K562 (cell line): ENCODE measurements around the gene PTBP2. TPM values are rescaled to one million over a fixed set of nuclear protein-coding genes. Genes with fewer than 3 reads are reported as not detected.

ENCODE experiments used
- ATAC-seq: fragments of 200-7000 bp; cut with Tn5 transposase; 3 replicates; pipeline ENCODE4 v1.9.1; 2020; ENCODE audit warnings: moderate library complexity
- BruUV-seq: library from RNA; stranded (reverse); fragments of 400-500 nt; replicated peaks from 2 replicates; lab custom pipeline; 2021; lab: Mats Ljungman, UMichigan
- CTCF ChIA-PET: fragments of 300-600 bp; formaldehyde crosslinking; extraction: SDS; loops from one replicate; lab custom pipeline; 2021; ENCODE audit warnings: low intra/inter-chr PET ratio; lab: Yijun Ruan, JAX
- POLR2A ChIA-PET: fragments of 300-600, 350-650 bp; sonication (Branson Sonifier 250); formaldehyde crosslinking; extraction: SDS; loops from one replicate; lab custom pipeline; 2021; ENCODE audit warnings: antibody characterized with exemption, inconsistent platforms; lab: Yijun Ruan, JAX
- DNase-seq, 4 experiments: peaks; one replicate each; pipeline versions ENCODE4 v3.0.0 to v3.0.0-alpha.2; 2011 to 2018; ENCODE audit warnings: low spot score in 3 of 4, mixed read lengths in 3 of 4; ENCODE audit errors: extremely low read depth in 1 of 4
- FAIRE-seq: peaks from 2 replicates; lab custom pipeline; 2011; peaks lifted over from hg19 to GRCh38; lab: Jason Lieb, UNC
- H2AFZ ChIP-seq: 2 replicates; pipeline ENCODE4 v1.6.0; 2011; ENCODE audit warnings: low read depth, low read length, control low read depth, inconsistent platforms
- H3K27ac ChIP-seq: fragments of 200-600 bp; 3 replicates; pipeline ENCODE4 v1.8.0; 2011; ENCODE audit warnings: low read depth, mild to moderate bottlenecking, control low read depth, inconsistent platforms, low read length, moderate library complexity, mixed read lengths; ENCODE audit errors: extremely low read depth
- H3K27me3 ChIP-seq, 2 experiments: fragments of 300-600 bp in 1 of 2; 2 replicates in 1 of 2; 3 replicates in 1 of 2; pipeline versions ENCODE4 v1.6.0 to v1.8.0; 2011; ENCODE audit warnings: inconsistent platforms in 2 of 2, low read length in 2 of 2, mild to moderate bottlenecking in 1 of 2, mixed read lengths in 1 of 2, moderate library complexity in 1 of 2; ENCODE audit not compliant: control insufficient read depth in 2 of 2, insufficient read depth in 2 of 2
- H3K36me3 ChIP-seq: fragments of 300-600 bp; 3 replicates; pipeline ENCODE4 v1.8.0; 2011; ENCODE audit warnings: mild to moderate bottlenecking, low read length, inconsistent platforms; ENCODE audit not compliant: control insufficient read depth, insufficient read depth
- H3K4me1 ChIP-seq, 2 experiments: fragments of 200-600 bp in 1 of 2; replicated peaks in 1 of 2; 2 replicates in 1 of 2; 3 replicates in 1 of 2; pipeline versions ENCODE4 v1.5.1 to v1.8.0; 2011; ENCODE audit warnings: inconsistent platforms in 2 of 2, low read length in 2 of 2, mild to moderate bottlenecking in 1 of 2, mixed read lengths in 1 of 2, moderate library complexity in 1 of 2; ENCODE audit not compliant: control insufficient read depth in 2 of 2, insufficient read depth in 2 of 2
- H3K4me2 ChIP-seq: 2 replicates; pipeline ENCODE4 v1.6.1; 2011; ENCODE audit warnings: low read length, control low read depth, inconsistent platforms, mixed read lengths; ENCODE audit not compliant: insufficient read depth
- H3K4me3 ChIP-seq: fragments of 200-600 bp; sonication (generic), shearing (Covaris generic); 2 replicates; pipeline ENCODE4 v1.5.1; 2016; ENCODE audit warnings: control low read depth, inconsistent platforms
- H3K79me2 ChIP-seq: fragments of 200-600 bp; 3 replicates; pipeline ENCODE4 v1.8.0; 2011; ENCODE audit warnings: low read length, inconsistent platforms; ENCODE audit not compliant: control insufficient read depth, insufficient read depth
- H3K9ac ChIP-seq, 2 experiments: 2 replicates each; pipeline versions ENCODE4 v1.6.0 to v1.6.1; 2011; ENCODE audit warnings: low read depth in 2 of 2, low read length in 2 of 2, control low read depth in 1 of 2, inconsistent platforms in 1 of 2, mild to moderate bottlenecking in 1 of 2, mixed read lengths in 1 of 2; ENCODE audit not compliant: insufficient read depth in 1 of 2
- H3K9me1 ChIP-seq: one replicate; pipeline ENCODE4 v1.6.0; 2011; ENCODE audit warnings: inconsistent platforms, mild to moderate bottlenecking, low read length, moderate library complexity; ENCODE audit not compliant: control insufficient read depth, insufficient read depth
- H3K9me3 ChIP-seq: replicated peaks from 2 replicates; pipeline ENCODE4 v1.5.1; 2011; ENCODE audit warnings: low read depth, low read length, inconsistent platforms; ENCODE audit not compliant: control insufficient read depth, insufficient read depth
- H4K20me1 ChIP-seq: replicated peaks from 2 replicates; pipeline ENCODE4 v1.6.1; 2011; ENCODE audit warnings: low read length, inconsistent platforms, mixed read lengths; ENCODE audit not compliant: control insufficient read depth, insufficient read depth
- AFF1 ChIP-seq, 2 experiments: fragments of 450-650 bp; IDR thresholded peaks; 2 replicates each; pipeline ENCODE4 v1.6.1; 2018; ENCODE audit warnings: mild to moderate bottlenecking in 2 of 2, low read depth in 1 of 2; ENCODE audit not compliant: partially characterized antibody in 2 of 2
- CCNT2 ChIP-seq: IDR thresholded peaks from 2 replicates; pipeline ENCODE4 v1.6.1; 2011; ENCODE audit warnings: borderline replicate concordance, low read depth, mild to moderate bottlenecking, moderate library complexity, mixed read lengths, low read length; ENCODE audit not compliant: insufficient read length; ENCODE audit errors: extremely low read depth
- CREB1 ChIP-seq, 2 experiments: sonication (generic) in 1 of 2; formaldehyde crosslinking in 1 of 2; IDR thresholded peaks; 2 replicates each; pipeline versions ENCODE4 v1.6.1 to v1.8.0; 2012 to 2022; ENCODE audit warnings: inconsistent platforms in 1 of 2, mild to moderate bottlenecking in 1 of 2, missing genetic modification reagents in 1 of 2, moderate library complexity in 1 of 2
- E2F8 ChIP-seq: fragments of 450-650 bp; IDR thresholded peaks from 2 replicates; pipeline ENCODE4 v1.7.1; 2018; ENCODE audit warnings: mild to moderate bottlenecking, low read depth; ENCODE audit not compliant: partially characterized antibody
- ELF2 ChIP-seq: fragments of 250-450 bp; sonication (Bioruptor Pico); IDR thresholded peaks from 2 replicates; pipeline ENCODE4 v1.5.0; 2021; ENCODE audit warnings: mild to moderate bottlenecking
- MCM7 ChIP-seq, 2 experiments: fragments of 450-650 bp; IDR thresholded peaks; 2 replicates each; pipeline ENCODE4 v1.6.1; 2016 to 2018
- OTX1 ChIP-seq: fragments of 450-650 bp; formaldehyde crosslinking; IDR thresholded peaks from 2 replicates; pipeline ENCODE4 v1.4.0; 2022; ENCODE audit warnings: mild to moderate bottlenecking
- PTTG1 ChIP-seq: fragments of 450-650 bp; IDR thresholded peaks from 2 replicates; pipeline ENCODE4 v1.6.1; 2016; ENCODE audit warnings: low read depth, mild to moderate bottlenecking, missing genetic modification characterization, missing compliant biosample characterization
- RBM15 ChIP-seq: fragments of 200-400 bp; formaldehyde crosslinking; IDR thresholded peaks from 2 replicates; pipeline ENCODE4 v1.6.1; 2018; ENCODE audit warnings: mild to moderate bottlenecking, low read length, moderate library complexity; ENCODE audit not compliant: insufficient read depth
- SIX5 ChIP-seq, 2 experiments: IDR thresholded peaks; 2 replicates each; pipeline ENCODE4 v1.6.1; 2011; ENCODE audit warnings: low read length in 2 of 2, borderline replicate concordance in 1 of 2, low read depth in 1 of 2, mild to moderate bottlenecking in 1 of 2, moderate library complexity in 1 of 2; ENCODE audit not compliant: insufficient read depth in 1 of 2
- SRSF7 ChIP-seq: fragments of 200-400 bp; formaldehyde crosslinking; optimal IDR thresholded peaks from 2 replicates; pipeline ENCODE3; 2017; ENCODE audit warnings: mild to moderate bottlenecking, low read depth, low read length
- USF2 ChIP-seq: sonication (generic); formaldehyde crosslinking; IDR thresholded peaks from 2 replicates; pipeline ENCODE4 v1.5.0; 2020; ENCODE audit warnings: missing genetic modification reagents
- ZBTB12 ChIP-seq: fragments of 250-450 bp; sonication (Bioruptor Pico); IDR thresholded peaks from 2 replicates; pipeline ENCODE4 v1.4.0; 2020
- ZFPM2 ChIP-seq: fragments of 250-450 bp; sonication (Bioruptor Pico); IDR thresholded peaks from 2 replicates; pipeline ENCODE4 v1.5.1; 2022; ENCODE audit warnings: mild to moderate bottlenecking
- WGBS: fragments of 100-300 bp; shearing (Covaris generic); methylation state at CpG from one replicate; pipeline ENCODE4 v1.1.6; 2016; ENCODE audit warnings: low coverage, mixed read lengths; ENCODE audit not compliant: insufficient coverage; ENCODE audit errors: missing lambda C conversion rate; 5-methylcytosine and 5-hydroxymethylcytosine counted together
- in situ Hi-C: fragments of 300-500 bp; cut with MboI; formaldehyde crosslinking; loops from 4 replicates; pipeline ENCODE4 v1.15.0; 2018; ENCODE audit warnings: inconsistent platforms, mixed read lengths
- intact Hi-C: fragments of 100-400 bp; cut with micrococcal nuclease; formaldehyde crosslinking; loops from 2 replicates; pipeline ENCODE4 v1.14.2; 2022
- polyA plus RNA-seq, 8 experiments: library from polyadenylated mRNA; depleted of rRNA in 4 of 8; stranded (reverse) in 5 of 8; unstranded in 3 of 8; fragments of >200 nt; fragmentation: Nextera tagmentation in 2 of 8; fragmentation: Illumina TruSeq in 1 of 8; extraction: Ambion mirVana in 2 of 8; extraction: Trizol in 1 of 8; gene quantifications; 2 replicates each; pipeline versions ENCODE4 v1.2.1 to v1.2.3, GENCODE V29; 2011 to 2014; ENCODE audit warnings: inconsistent platforms in 1 of 8, missing spikeins in 1 of 8
- total RNA-seq, 7 experiments: library from RNA; depleted of rRNA in 6 of 7; stranded (reverse); fragments of >200 nt in 6 of 7; fragmentation: Illumina TruSeq in 2 of 7; extraction: Trizol in 2 of 7; gene quantifications; 2 replicates each; pipeline versions ENCODE4 v1.2.1 to v1.2.3, GENCODE V29; 2011 to 2021; ENCODE audit warnings: low replicate concordance in 1 of 7

Gene PTBP2
- total and polyA plus RNA-seq, 9 of the 15 experiments (the other 6 are each of a cell fraction or from before 2014, with no cell fraction given): 9.8 to 30.6 (median 19.0) TPM

GRCh38 chr1:96748078-96748477 lies 26.5 kb downstream of the PTBP2 start:
- Histone ChIP-seq H3K4me2 (no peak overlapping the region), H4K20me1 (no peaks in the 10 kb centered on the region), H3K27ac (no peak overlapping the region), H3K79me2 (peaks cover 94% of the 10 kb centered on the region), H2AFZ (no peak overlapping the region), H3K27me3 (no peaks in the 10 kb centered on the region), H3K4me3 (no peak overlapping the region), H3K9me3 (no peaks in the 10 kb centered on the region), H3K36me3 (peaks cover 49% of the 10 kb centered on the region), H3K9ac (no peak overlapping the region), H3K9me1 (no peaks in the 10 kb centered on the region), H3K4me1 (no peaks in the 10 kb centered on the region)
- ATAC-seq: no peak
- no peak for FAIRE-seq
- intact Hi-C loops: no loop called here
- ChIA-PET CTCF (no interaction called here), POLR2A (no interaction called here)
- in situ Hi-C loops: no loop called here
- no TSS peak for BruUV-seq
- WGBS: 95% methylated on average over 3 of the region's 3 CpGs
- no peak for DNase-seq
- TF ChIP-seq RBM15 (no peak), CREB1 (IDR thresholded peaks at IDR 0.05) (no peak), CREB1 (CRISPR knock-in tag; IDR thresholded peaks at IDR 0.05) (no peak), CCNT2 (no peak), SRSF7 (no peak), USF2 (CRISPR knock-in tag) (no peak), ZBTB12 (CRISPR knock-in tag) (no peak), E2F8 (no peak), ELF2 (no peak), AFF1 (IDR thresholded peaks at IDR 0.05; ENCODE audit: low read depth in 1 of 2, partially characterized antibody in 2 of 2) (no peak), ZFPM2 (CRISPR knock-in tag) (no peak), OTX1 (CRISPR knock-in tag) (no peak), PTTG1 (tag) (no peak), SIX5 (IDR thresholded peaks at IDR 0.05; ENCODE audit: borderline replicate concordance in 1 of 2, insufficient read depth in 1 of 2, low read depth in 1 of 2, low read length in 2 of 2) (no peak), MCM7 (IDR thresholded peaks at IDR 0.05) (no peak)
